DOHH2 (cell line): ENCODE results near the gene LRRC27.

Source experiments
- EZH2phosphoT487 ChIP-seq: fragments of 200-600 bp; sonication (generic); IDR thresholded peaks from 2 replicates; pipeline ENCODE4 v1.6.1; 2017; ENCODE audit warnings: borderline replicate concordance, mild to moderate bottlenecking, antibody characterized with exemption, low read length, moderate library complexity, mixed read lengths
- TF ChIP-seq, protein P1 (sequence below): fragments of 200-600 bp; sonication (generic); IDR thresholded peaks from one replicate; pipeline ENCODE4 v1.5.1; 2014; ENCODE audit warnings: antibody characterized with exemption, mild to moderate bottlenecking, low read depth, low read length; ENCODE audit not compliant: poor library complexity, severe bottlenecking

DNA sequence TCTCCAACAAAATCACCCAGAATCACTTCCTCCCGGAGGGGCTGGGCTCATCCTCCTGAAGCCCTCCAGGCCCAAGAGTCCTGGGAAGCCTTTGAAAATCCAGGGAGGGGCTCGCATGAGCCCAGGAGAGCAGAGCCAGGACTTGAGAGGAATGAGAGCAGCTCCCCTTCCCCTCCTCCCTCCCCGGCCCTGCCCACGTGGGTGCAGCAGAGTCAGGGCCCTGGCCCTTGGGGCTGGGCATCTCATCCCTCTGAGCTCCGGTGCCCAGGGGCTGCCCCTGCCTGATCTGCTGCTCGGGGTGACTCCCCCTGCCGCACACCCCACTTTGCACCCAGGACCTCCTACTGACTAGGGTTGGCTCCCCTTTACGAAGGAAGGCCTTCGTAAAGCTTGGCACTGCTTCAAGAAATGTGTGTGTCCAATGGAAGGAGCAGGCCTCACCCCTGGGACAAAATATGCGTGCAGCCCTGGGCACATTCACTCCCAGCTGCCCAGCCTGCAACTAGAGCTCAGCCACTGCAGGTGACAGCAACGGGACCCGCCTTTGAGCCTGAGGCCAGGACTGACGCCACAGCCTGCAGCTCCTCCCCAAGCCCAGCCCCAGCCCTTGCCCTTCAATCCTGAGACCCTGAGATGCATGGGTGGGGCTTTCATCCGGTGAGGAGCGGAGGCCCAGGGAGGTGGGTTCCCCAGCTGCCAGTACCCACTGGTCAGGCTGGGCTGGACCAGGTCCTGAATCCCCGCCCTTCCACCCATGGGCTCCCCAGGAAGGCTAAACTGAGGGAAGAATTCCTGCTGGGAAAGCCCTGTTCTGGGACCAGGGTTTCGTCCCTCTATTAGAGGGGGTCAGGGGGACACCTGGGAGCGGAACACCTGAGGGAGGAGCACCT, 86.8 kb downstream of the LRRC27 start:
- TF ChIP-seq, protein P1, sequence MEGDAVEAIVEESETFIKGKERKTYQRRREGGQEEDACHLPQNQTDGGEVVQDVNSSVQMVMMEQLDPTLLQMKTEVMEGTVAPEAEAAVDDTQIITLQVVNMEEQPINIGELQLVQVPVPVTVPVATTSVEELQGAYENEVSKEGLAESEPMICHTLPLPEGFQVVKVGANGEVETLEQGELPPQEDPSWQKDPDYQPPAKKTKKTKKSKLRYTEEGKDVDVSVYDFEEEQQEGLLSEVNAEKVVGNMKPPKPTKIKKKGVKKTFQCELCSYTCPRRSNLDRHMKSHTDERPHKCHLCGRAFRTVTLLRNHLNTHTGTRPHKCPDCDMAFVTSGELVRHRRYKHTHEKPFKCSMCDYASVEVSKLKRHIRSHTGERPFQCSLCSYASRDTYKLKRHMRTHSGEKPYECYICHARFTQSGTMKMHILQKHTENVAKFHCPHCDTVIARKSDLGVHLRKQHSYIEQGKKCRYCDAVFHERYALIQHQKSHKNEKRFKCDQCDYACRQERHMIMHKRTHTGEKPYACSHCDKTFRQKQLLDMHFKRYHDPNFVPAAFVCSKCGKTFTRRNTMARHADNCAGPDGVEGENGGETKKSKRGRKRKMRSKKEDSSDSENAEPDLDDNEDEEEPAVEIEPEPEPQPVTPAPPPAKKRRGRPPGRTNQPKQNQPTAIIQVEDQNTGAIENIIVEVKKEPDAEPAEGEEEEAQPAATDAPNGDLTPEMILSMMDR = no peak
- no peak for TF ChIP-seq EZH2phosphoT487
